ENCODE measurements around the gene LSM3. TPM values are rescaled to one million over a fixed set of nuclear protein-coding genes. Genes with fewer than 3 reads are reported as not detected.

LSM3 gene
- total RNA-seq, 1 donor: 5.1 TPM

GRCh38 chr3:14137445-14137844 is 41.2 kb upstream of the LSM3 start:
- H3K4me3 ChIP-seq (ENCODE audit: insufficient read depth, low read length): no peak overlapping the region
- H3K4me2 ChIP-seq (ENCODE audit: insufficient read depth, low read length): no peak overlapping the region
- DNase-seq (ENCODE audit: insufficient read length, low spot score, missing footprints): no peak
- H3K79me2 ChIP-seq (ENCODE audit: insufficient read depth, low read length): no peaks in the 10 kb centered on the region
- no peaks in the 10 kb centered on the region for H4K20me1 ChIP-seq (ENCODE audit: insufficient read depth, low read length)
- TF ChIP-seq CTCF (IDR thresholded peaks at IDR 0.05; ENCODE audit: extremely low read depth, low read depth, low read length): no peak
- H3K36me3 ChIP-seq (ENCODE audit: insufficient read depth, low read length): peaks cover 78% of the 10 kb centered on the region
- H2AFZ ChIP-seq (ENCODE audit: low read length): no peak overlapping the region
- H3K4me1 ChIP-seq (ENCODE audit: insufficient read depth, low read length): peaks cover 17% of the 10 kb centered on the region
- H3K27me3 ChIP-seq (ENCODE audit: insufficient read depth, low read length): no peaks in the 10 kb centered on the region
- no peak overlapping the region for H3K27ac ChIP-seq (ENCODE audit: low read depth, low read length)
- no peaks in the 10 kb centered on the region for H3K9me3 ChIP-seq (ENCODE audit: low read depth, low read length)

- H2AFZ ChIP-seq (ENCODE audit: low read length): no peak overlapping the region
- TF ChIP-seq CTCF (IDR thresholded peaks at IDR 0.05; ENCODE audit: extremely low read depth, low read depth, low read length): no peak
- H3K27ac ChIP-seq (ENCODE audit: low read depth, low read length): no peak overlapping the region
- H4K20me1 ChIP-seq (ENCODE audit: insufficient read depth, low read length): no peaks in the 10 kb centered on the region
- H3K27me3 ChIP-seq (ENCODE audit: insufficient read depth, low read length): no peaks in the 10 kb centered on the region
- H3K4me2 ChIP-seq (ENCODE audit: insufficient read depth, low read length): no peak overlapping the region
- no peaks in the 10 kb centered on the region for H3K79me2 ChIP-seq (ENCODE audit: insufficient read depth, low read length)
- H3K4me1 ChIP-seq (ENCODE audit: insufficient read depth, low read length): peaks cover 25% of the 10 kb centered on the region
- DNase-seq (ENCODE audit: insufficient read length, low spot score, missing footprints): no peak
- no peaks in the 10 kb centered on the region for H3K9me3 ChIP-seq (ENCODE audit: low read depth, low read length)
- H3K4me3 ChIP-seq (ENCODE audit: insufficient read depth, low read length): no peak overlapping the region
- H3K36me3 ChIP-seq (ENCODE audit: insufficient read depth, low read length): peaks cover 71% of the 10 kb centered on the region
Measured at GRCh38 chr3:14138109-14138877, 40.3 kb upstream of the LSM3 start.

- Histone ChIP-seq H3K4me2 (ENCODE audit: insufficient read depth, low read length) (no peak overlapping the region), H4K20me1 (ENCODE audit: insufficient read depth, low read length) (no peaks in the 10 kb centered on the region), H3K4me3 (ENCODE audit: insufficient read depth, low read length) (no peak overlapping the region), H3K4me1 (ENCODE audit: insufficient read depth, low read length) (peaks cover 33% of the 10 kb centered on the region), H3K27me3 (ENCODE audit: insufficient read depth, low read length) (no peaks in the 10 kb centered on the region), H3K36me3 (ENCODE audit: insufficient read depth, low read length) (peaks cover 63% of the 10 kb centered on the region), H3K79me2 (ENCODE audit: insufficient read depth, low read length) (no peaks in the 10 kb centered on the region), H3K27ac (ENCODE audit: low read depth, low read length) (no peak overlapping the region), H3K9me3 (ENCODE audit: low read depth, low read length) (no peaks in the 10 kb centered on the region), H2AFZ (ENCODE audit: low read length) (no peak overlapping the region)
- TF ChIP-seq CTCF (IDR thresholded peaks at IDR 0.05; ENCODE audit: extremely low read depth, low read depth, low read length): no peak
- no peak for DNase-seq (ENCODE audit: insufficient read length, low spot score, missing footprints)
Measured at GRCh38 chr3:14138878-14139655, 39.5 kb upstream of the LSM3 start.

- Histone ChIP-seq H2AFZ (ENCODE audit: low read length) (no peak overlapping the region), H3K9me3 (ENCODE audit: low read depth, low read length) (no peaks in the 10 kb centered on the region), H3K27me3 (ENCODE audit: insufficient read depth, low read length) (no peaks in the 10 kb centered on the region), H3K4me1 (ENCODE audit: insufficient read depth, low read length) (peaks cover 38% of the 10 kb centered on the region), H4K20me1 (ENCODE audit: insufficient read depth, low read length) (no peaks in the 10 kb centered on the region), H3K79me2 (ENCODE audit: insufficient read depth, low read length) (no peaks in the 10 kb centered on the region), H3K4me2 (ENCODE audit: insufficient read depth, low read length) (no peak overlapping the region), H3K27ac (ENCODE audit: low read depth, low read length) (no peak overlapping the region), H3K4me3 (ENCODE audit: insufficient read depth, low read length) (no peak overlapping the region), H3K36me3 (ENCODE audit: insufficient read depth, low read length) (peaks cover 56% of the 10 kb centered on the region)
- TF ChIP-seq CTCF (IDR thresholded peaks at IDR 0.05; ENCODE audit: extremely low read depth, low read depth, low read length): no peak
- no peak for DNase-seq (ENCODE audit: insufficient read length, low spot score, missing footprints)
Measured at GRCh38 chr3:14139771-14140170, 38.8 kb upstream of the LSM3 start.

Measured in osteoblast (primary cell).